Measurements from ENCODE around the gene STRN4. TPM values are rescaled to one million over a fixed set of nuclear protein-coding genes. Genes with fewer than 3 reads are reported as not detected.

Gene STRN4
- total RNA-seq, 4 donors from 2014 or later = 37.7 to 73.7 (median 43.0) TPM

DNA sequence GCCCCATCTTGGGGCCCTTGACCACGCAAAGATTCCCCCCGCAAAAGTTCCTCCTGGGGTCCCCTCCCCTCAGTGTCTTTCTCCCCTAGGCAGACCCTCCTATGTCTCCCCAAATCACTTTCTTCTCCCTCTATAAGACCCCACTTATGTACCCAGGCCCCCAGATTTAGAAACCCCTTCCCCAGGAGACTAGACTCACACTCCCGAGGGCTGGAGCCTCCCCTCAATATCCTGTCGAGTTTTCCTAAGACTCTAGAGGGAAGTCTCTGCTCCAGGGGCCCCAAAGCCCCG is 40.7 kb upstream of the STRN4 start:
- TF ChIP-seq, protein P1, sequence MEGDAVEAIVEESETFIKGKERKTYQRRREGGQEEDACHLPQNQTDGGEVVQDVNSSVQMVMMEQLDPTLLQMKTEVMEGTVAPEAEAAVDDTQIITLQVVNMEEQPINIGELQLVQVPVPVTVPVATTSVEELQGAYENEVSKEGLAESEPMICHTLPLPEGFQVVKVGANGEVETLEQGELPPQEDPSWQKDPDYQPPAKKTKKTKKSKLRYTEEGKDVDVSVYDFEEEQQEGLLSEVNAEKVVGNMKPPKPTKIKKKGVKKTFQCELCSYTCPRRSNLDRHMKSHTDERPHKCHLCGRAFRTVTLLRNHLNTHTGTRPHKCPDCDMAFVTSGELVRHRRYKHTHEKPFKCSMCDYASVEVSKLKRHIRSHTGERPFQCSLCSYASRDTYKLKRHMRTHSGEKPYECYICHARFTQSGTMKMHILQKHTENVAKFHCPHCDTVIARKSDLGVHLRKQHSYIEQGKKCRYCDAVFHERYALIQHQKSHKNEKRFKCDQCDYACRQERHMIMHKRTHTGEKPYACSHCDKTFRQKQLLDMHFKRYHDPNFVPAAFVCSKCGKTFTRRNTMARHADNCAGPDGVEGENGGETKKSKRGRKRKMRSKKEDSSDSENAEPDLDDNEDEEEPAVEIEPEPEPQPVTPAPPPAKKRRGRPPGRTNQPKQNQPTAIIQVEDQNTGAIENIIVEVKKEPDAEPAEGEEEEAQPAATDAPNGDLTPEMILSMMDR (IDR thresholded peaks at IDR 0.05; ENCODE audit: low read depth) = no peak

DNA sequence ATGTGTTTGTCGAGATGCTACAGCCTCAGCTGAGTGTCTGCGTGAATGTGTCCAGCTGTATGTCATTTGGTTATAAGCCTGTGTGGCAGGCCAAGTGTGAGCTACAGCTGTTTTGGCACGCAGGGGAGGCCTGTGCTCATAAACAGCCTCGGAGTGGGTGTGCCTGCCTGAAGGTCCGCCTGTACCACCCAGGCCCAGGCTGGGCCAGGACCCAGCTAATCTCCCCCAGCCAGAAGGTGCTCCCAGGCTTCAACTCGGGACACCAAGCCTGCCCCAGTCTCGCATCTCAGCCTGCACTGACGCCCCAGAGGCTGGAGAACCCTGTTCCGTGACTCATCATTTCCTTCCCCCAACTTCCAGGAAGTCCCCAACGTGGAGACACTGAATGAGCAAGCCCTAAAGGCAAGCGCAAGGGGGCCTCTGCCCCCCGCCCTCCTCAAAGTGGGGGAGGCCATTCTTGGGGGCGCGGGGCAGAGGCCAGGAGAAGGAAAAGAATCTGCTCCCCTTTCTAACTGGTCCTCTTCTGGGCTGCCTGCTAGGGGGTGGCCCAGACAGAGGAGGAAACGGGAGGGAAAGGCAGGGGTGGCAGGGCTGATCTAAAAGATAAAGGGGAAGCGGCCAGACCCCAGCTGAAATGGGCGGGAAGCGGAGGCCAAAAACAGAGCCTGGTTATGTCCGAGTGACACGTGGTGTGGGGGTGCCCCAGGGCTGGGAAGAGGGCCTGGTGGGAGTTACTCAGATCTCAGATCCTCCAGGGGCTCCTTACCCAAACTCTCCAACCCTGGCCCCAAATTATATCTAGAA is 40.2 kb upstream of the STRN4 start:
- TF ChIP-seq, protein P1 (IDR thresholded peaks at IDR 0.05; ENCODE audit: low read depth) = no peak

DNA sequence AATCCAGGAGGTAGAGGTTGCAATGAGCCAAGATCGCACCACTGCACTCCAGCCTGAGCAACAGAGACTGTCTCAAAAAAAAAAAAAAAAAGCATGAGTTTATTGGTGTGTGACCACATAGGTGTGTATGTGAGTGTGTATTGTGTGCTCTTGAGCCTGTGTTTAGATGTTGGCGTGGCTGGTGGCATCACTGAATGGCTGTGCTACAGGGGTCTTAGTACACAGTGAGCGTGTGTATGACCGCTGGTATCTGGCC is 39.7 kb upstream of the STRN4 start:
- TF ChIP-seq, protein P1 (IDR thresholded peaks at IDR 0.05; ENCODE audit: low read depth) = no peak

DNA sequence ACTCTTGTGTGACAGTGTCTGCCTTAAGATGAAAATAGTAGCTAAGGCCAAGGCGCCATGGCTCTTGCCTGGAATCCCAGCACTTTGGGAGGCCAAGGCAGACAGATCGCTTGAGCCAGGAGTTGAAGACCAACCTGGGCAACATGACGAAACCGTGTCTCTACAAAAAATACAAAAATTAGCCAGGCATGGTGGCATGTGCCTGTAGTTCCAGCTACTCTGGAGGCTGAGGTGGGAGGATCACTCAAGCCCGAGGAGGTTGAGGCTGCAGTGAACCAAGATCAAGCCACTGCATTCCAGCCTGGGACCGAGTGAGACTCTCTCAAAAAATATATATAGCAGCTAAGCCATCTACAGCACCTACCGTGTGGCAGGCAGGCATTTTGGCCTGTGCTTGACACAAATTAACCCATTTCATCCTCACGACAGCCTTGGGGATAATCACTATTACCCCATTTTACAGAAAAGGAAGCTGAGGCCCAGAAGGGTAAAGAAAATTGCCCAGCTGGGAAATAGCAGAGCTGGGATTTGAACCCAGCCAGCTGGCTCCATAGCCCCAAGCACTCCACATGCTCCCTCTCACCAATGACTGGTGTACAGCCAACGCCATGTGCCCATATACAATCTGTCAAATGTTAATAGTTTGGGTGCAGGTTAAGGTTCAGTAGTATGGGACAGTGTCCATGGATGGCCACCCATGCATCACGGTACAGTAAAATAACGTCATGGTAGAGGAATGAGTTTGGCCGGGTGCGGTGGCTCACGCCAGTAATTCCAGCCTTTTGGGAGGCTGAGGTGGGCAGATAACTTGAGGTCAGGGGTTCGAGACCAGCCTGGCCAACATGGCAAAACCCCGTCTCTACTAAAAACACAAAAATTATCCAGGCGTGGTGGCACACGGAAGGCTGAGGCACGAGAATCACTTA is 39.1 kb upstream of the STRN4 start:
- TF ChIP-seq, protein P1 (IDR thresholded peaks at IDR 0.05; ENCODE audit: low read depth) = no peak

DNA sequence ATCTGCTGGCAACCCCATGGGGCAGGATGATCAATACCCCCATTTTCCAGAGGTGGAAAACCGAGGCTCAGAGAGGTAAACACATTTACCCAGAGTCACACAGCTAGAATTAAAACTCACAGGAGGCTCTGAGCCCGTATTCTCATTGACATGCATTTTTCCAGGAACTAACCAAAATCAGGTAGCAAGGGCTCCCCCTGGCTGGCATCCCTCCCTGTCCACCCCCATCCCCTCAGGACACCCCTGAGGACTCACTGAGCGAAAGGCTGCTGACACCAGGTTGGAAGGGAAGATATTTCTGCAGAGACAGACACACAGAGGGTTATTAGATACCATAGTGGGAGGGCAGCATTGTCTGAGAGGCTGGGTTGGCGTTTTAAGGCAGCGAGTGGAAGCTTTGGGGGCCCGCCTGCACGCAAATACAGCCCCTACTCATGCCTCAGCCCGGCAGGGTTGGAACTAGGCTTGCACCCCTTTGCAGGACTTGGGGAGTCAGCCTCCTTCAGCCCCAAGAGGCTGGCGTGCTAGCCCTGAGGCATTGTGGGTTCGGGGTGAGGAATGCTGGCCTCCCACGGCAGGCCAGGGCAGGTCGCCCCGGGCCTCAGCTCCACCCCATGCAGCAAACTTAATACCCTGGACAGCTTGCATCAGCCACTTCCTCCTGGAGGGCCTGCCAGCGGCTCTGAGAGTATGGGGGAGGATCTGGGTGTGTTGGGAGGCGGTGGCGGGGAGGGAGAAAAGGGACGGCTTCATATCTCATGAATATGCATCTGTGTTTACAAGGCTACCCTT is 38.2 kb upstream of the STRN4 start:
- TF ChIP-seq, protein P1 (IDR thresholded peaks at IDR 0.05; ENCODE audit: low read depth) = no peak

DNA sequence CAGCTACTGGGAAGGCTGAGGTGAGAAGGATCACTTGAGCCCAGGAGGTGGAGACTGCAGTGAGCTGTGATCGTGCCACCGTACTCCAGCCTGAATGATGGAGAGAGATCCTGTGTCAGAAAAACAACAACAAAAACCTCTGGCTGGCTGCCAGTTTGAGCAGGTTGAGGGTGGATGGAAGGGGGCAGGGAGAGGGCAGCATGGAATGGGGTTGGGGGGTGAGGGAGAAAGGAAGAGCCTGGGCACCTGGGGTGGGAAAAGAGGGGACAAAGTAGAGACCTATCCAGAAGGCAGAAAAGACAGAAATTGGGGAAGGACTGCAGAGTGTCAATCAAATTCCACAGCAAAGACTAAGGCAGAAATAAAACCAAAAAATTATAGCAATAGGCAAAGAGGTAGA is 37.4 kb upstream of the STRN4 start:
- TF ChIP-seq, protein P1 (IDR thresholded peaks at IDR 0.05; ENCODE audit: low read depth) = no peak

All from subcutaneous adipose tissue (tissue), 4 donors.